ENCODE measurements around the gene CTNNAL1. TPM values are rescaled to one million over a fixed set of nuclear protein-coding genes. Genes with fewer than 3 reads are reported as not detected.
A peak's percentile ranks its signal among the peaks of the same experiment; 100 is the strongest.
"Not testable (repeated sequence)": the region's sequence is repeated elsewhere in the genome, so short reads cannot be mapped to it uniquely, and the experiment has no call there.

Gene CTNNAL1
- total RNA-seq: 1 to 10 TPM; 4.9 to 5.3 TPM
- polyA plus RNA-seq (2013, experiment 1 of 2): 1.4 TPM
- polyA plus RNA-seq (2013, experiment 2 of 2): 1.9 TPM
- 3.5 to 85.4 (median 12.8) reads per million in 172 experiments for total RNA-seq

GRCh38 chr9:109012876-109013678 lies at the start of gene CTNNAL1:
TSS of gene CTNNAL1 (minus strand) at chr9:109013499. CDS start at chr9:109013442, 57 bp downstream.
- Histone ChIP-seq H3K4me3 (ENCODE audit: low read length) (peak within 1 kb of the TSS; percentile 65), H3K27me3 (ENCODE audit: control insufficient read depth in 1 of 2, insufficient read depth in 2 of 2, low read length in 2 of 2) (no peaks in the 10 kb centered on the region), H3K9me3 (ENCODE audit: control insufficient read depth in 1 of 2, insufficient read depth in 1 of 2, low read length in 2 of 2) (no peaks in the 10 kb centered on the region), H3K36me3 (ENCODE audit: insufficient read depth, low read length) (peaks cover 2% of the 10 kb centered on the region), H3K4me1 (ENCODE audit: insufficient read depth, low read length) (peaks cover 16% of the 10 kb centered on the region), H3K27ac (ENCODE audit: low read depth in 1 of 2, low read length in 2 of 2) (peak within 1 kb of the TSS; percentile 43 to 65)
- peak within 1 kb of the TSS; percentile 88 for H3K27ac Mint-ChIP-seq
- ChIA-PET POLR2A (interaction anchor here (1.2 kb wide), 1 partner anchor 79 kb away, joined by 3 read pairs; the partner anchor contains the start of genes ABITRAM and ELP1), CTCF (no interaction called here)
- intact Hi-C loops (cut with DNase I, micrococcal nuclease): loop anchor here (2.0 to 5.0 kb wide), 5 partner anchors 78 to 108 kb away; partner anchors contain the start of genes ABITRAM (in 2 of the 2) and ELP1 (in 2 of the 2)
- peaks cover 10% of the 10 kb centered on the region for H3K27me3 Mint-ChIP-seq
- H3K9me3 Mint-ChIP-seq: no peaks in the 10 kb centered on the region
- H3K4me3 Mint-ChIP-seq: peak within 1 kb of the TSS; percentile 100
- DNase-seq: peak; percentile 68 to 95 (median 85)
- no peak for TF ChIP-seq CTCF (IDR thresholded peaks at IDR 0.05)
- peaks cover 32% of the 10 kb centered on the region for H3K4me1 Mint-ChIP-seq (ENCODE audit: low read depth)
- ATAC-seq (ENCODE audit: poor library complexity): peak; percentile 82
- H3K36me3 Mint-ChIP-seq (ENCODE audit: low read depth): peaks cover 13% of the 10 kb centered on the region

- Histone ChIP-seq H3K4me3 (ENCODE audit: low read length) (no peak overlapping the region), H3K36me3 (ENCODE audit: insufficient read depth, low read length) (peaks cover 77% of the 10 kb centered on the region), H3K27ac (ENCODE audit: low read depth in 1 of 2, low read length in 2 of 2) (no peak overlapping the region), H3K4me1 (ENCODE audit: insufficient read depth, low read length) (no peaks in the 10 kb centered on the region), H3K27me3 (ENCODE audit: control insufficient read depth in 1 of 2, insufficient read depth in 2 of 2, low read length in 2 of 2) (no peaks in the 10 kb centered on the region), H3K9me3 (ENCODE audit: control insufficient read depth in 1 of 2, insufficient read depth in 1 of 2, low read length in 2 of 2) (no peaks in the 10 kb centered on the region)
- intact Hi-C loops (cut with DNase I, micrococcal nuclease): no loop called here
- no peaks in the 10 kb centered on the region for H3K9me3 Mint-ChIP-seq
- no peaks in the 10 kb centered on the region for H3K27me3 Mint-ChIP-seq
- no peaks in the 10 kb centered on the region for H3K4me1 Mint-ChIP-seq (ENCODE audit: low read depth)
- H3K4me3 Mint-ChIP-seq: no peak overlapping the region
- TF ChIP-seq CTCF (IDR thresholded peaks at IDR 0.05): no peak
- CTCF ChIA-PET: no interaction called here
- POLR2A ChIA-PET: no interaction called here
- H3K36me3 Mint-ChIP-seq (ENCODE audit: low read depth): peaks cover 66% of the 10 kb centered on the region
- no peak overlapping the region for H3K27ac Mint-ChIP-seq
- ATAC-seq (ENCODE audit: poor library complexity) (no peak), DNase-seq (no peak)
Measured at GRCh38 chr9:109062543-109062942, 49.2 kb upstream of the CTNNAL1 start.

- TF ChIP-seq CTCF (IDR thresholded peaks at IDR 0.05): no peak
- no peak overlapping the region for H3K4me3 ChIP-seq (ENCODE audit: low read length)
- intact Hi-C loops (cut with DNase I, micrococcal nuclease): no loop called here
- H3K36me3 Mint-ChIP-seq (ENCODE audit: low read depth): peaks cover 79% of the 10 kb centered on the region
- DNase-seq (no peak), ATAC-seq (ENCODE audit: poor library complexity) (no peak)
- H3K9me3 Mint-ChIP-seq: no peaks in the 10 kb centered on the region
- H3K27me3 Mint-ChIP-seq: no peaks in the 10 kb centered on the region
- no peaks in the 10 kb centered on the region for H3K4me1 Mint-ChIP-seq (ENCODE audit: low read depth)
- ChIA-PET POLR2A (no interaction called here), CTCF (no interaction called here)
- H3K36me3 ChIP-seq (ENCODE audit: insufficient read depth, low read length): peaks cover 80% of the 10 kb centered on the region
- no peaks in the 10 kb centered on the region for H3K4me1 ChIP-seq (ENCODE audit: insufficient read depth, low read length)
- no peak overlapping the region for H3K27ac Mint-ChIP-seq
- H3K9me3 ChIP-seq (ENCODE audit: control insufficient read depth in 1 of 2, insufficient read depth in 1 of 2, low read length in 2 of 2): no peaks in the 10 kb centered on the region
- H3K27ac ChIP-seq (ENCODE audit: low read depth in 1 of 2, low read length in 2 of 2): no peak overlapping the region
- no peak overlapping the region for H3K4me3 Mint-ChIP-seq
- H3K27me3 ChIP-seq (ENCODE audit: control insufficient read depth in 1 of 2, insufficient read depth in 2 of 2, low read length in 2 of 2): no peaks in the 10 kb centered on the region
Measured at GRCh38 chr9:109060191-109060590, 46.9 kb upstream of the CTNNAL1 start.

GRCh38 chr9:109053121-109053520 lies 39.8 kb upstream of the CTNNAL1 start:
- H3K36me3 Mint-ChIP-seq (ENCODE audit: low read depth): peaks cover 90% of the 10 kb centered on the region
- ATAC-seq (ENCODE audit: poor library complexity); intact Hi-C loops (cut with DNase I, micrococcal nuclease); CTCF ChIA-PET; H3K27me3 Mint-ChIP-seq; H3K4me3 ChIP-seq (ENCODE audit: low read length); H3K27ac ChIP-seq (ENCODE audit: low read depth in 1 of 2, low read length in 2 of 2); H3K9me3 Mint-ChIP-seq; H3K4me1 ChIP-seq (ENCODE audit: insufficient read depth, low read length); H3K4me1 Mint-ChIP-seq (ENCODE audit: low read depth); H3K27ac Mint-ChIP-seq; H3K9me3 ChIP-seq (ENCODE audit: control insufficient read depth in 1 of 2, insufficient read depth in 1 of 2, low read length in 2 of 2); POLR2A ChIA-PET; H3K4me3 Mint-ChIP-seq; H3K27me3 ChIP-seq (ENCODE audit: control insufficient read depth in 1 of 2, insufficient read depth in 2 of 2, low read length in 2 of 2); DNase-seq: not testable (repeated sequence)
- peaks cover 80% of the 10 kb centered on the region for H3K36me3 ChIP-seq (ENCODE audit: insufficient read depth, low read length)
